GM12878 (cell line): Measurements from ENCODE around the gene OMD. TPM values are rescaled to one million over a fixed set of nuclear protein-coding genes. Genes with fewer than 3 reads are reported as not detected.

Experiments
- ATAC-seq: fragments of 200-7000 bp; cut with Tn5 transposase; 3 replicates; pipeline ENCODE4 v1.9.1; 2020; ENCODE audit warnings: mild to moderate bottlenecking, moderate library complexity
- BruUV-seq: library from RNA; stranded (reverse); fragments of 400-500 nt; replicated peaks from 2 replicates; lab custom pipeline; 2021; lab: Mats Ljungman, UMichigan
- CTCF ChIA-PET: fragments of 300-600 bp; sonication (Branson Sonifier 250); formaldehyde crosslinking; extraction: SDS; loops from one replicate; lab custom pipeline; 2021; ENCODE audit warnings: inconsistent platforms; lab: Yijun Ruan, JAX
- POLR2A ChIA-PET: fragments of 350-600 bp; formaldehyde crosslinking; extraction: SDS; loops from one replicate; lab custom pipeline; 2021; ENCODE audit warnings: inconsistent platforms; lab: Charles Lee
- RAD21 ChIA-PET: fragments of 300-600 bp; sonication (Branson Sonifier 250); formaldehyde crosslinking; loops from one replicate; lab custom pipeline; 2023; ENCODE audit warnings: antibody characterized with exemption; ENCODE audit not compliant: unreplicated experiment; lab: Charles Lee
- SMC1A ChIA-PET: fragments of 300-600 bp; sonication (Branson Sonifier 250); formaldehyde crosslinking; loops from one replicate; lab custom pipeline; 2023; ENCODE audit not compliant: unreplicated experiment, uncharacterized antibody; lab: Charles Lee
- DNase-seq: peaks from one replicate; pipeline ENCODE4 v3.0.0-alpha.2; 2011; ENCODE audit warnings: low read depth, low spot score
- FAIRE-seq: peaks from 3 replicates; lab custom pipeline; 2011; peaks lifted over from hg19 to GRCh38; lab: Jason Lieb, UNC
- H2AFZ ChIP-seq: 2 replicates; pipeline ENCODE4 v1.6.0; 2011; ENCODE audit warnings: low read depth, low read length, control low read depth; ENCODE audit not compliant: control insufficient read depth
- H3K27ac ChIP-seq: 2 replicates; pipeline ENCODE4 v1.5.1; 2011; ENCODE audit warnings: control low read depth; ENCODE audit not compliant: control insufficient read depth, insufficient read depth
- H3K27me3 ChIP-seq, 2 experiments: replicated peaks in 1 of 2; 2 replicates each; pipeline versions ENCODE4 v1.6.0 to v1.6.1; 2011; ENCODE audit warnings: low read length in 1 of 2; ENCODE audit not compliant: control insufficient read depth in 2 of 2, insufficient read depth in 2 of 2
- H3K36me3 ChIP-seq, 2 experiments: 2 replicates each; pipeline ENCODE4 v1.5.1; 2011; ENCODE audit warnings: low read length in 1 of 2; ENCODE audit not compliant: control insufficient read depth in 2 of 2, insufficient read depth in 2 of 2
- H3K4me1 ChIP-seq: 2 replicates; pipeline ENCODE4 v1.6.1; 2011; ENCODE audit warnings: mild to moderate bottlenecking, low read length, moderate library complexity, mixed read lengths; ENCODE audit not compliant: control insufficient read depth, insufficient read depth
- H3K4me2 ChIP-seq: 2 replicates; pipeline ENCODE4 v1.6.0; 2011; ENCODE audit warnings: control low read depth; ENCODE audit not compliant: control insufficient read depth, insufficient read depth
- H3K4me3 ChIP-seq: fragments of 200-600 bp; sonication (generic); 2 replicates; pipeline ENCODE4 v1.5.1; 2016
- H3K79me2 ChIP-seq: 2 replicates; pipeline ENCODE4 v1.6.0; 2011; ENCODE audit warnings: low read length; ENCODE audit not compliant: control insufficient read depth, insufficient read depth
- H3K9ac ChIP-seq: 2 replicates; pipeline ENCODE4 v1.8.0; 2011; ENCODE audit warnings: low read length, control low read depth, mixed read lengths; ENCODE audit not compliant: control insufficient read depth, insufficient read depth
- H3K9me3 ChIP-seq: replicated peaks from 3 replicates; pipeline ENCODE4 v1.5.1; 2011; ENCODE audit warnings: mild to moderate bottlenecking, low read length; ENCODE audit not compliant: control insufficient read depth, insufficient read depth
- H4K20me1 ChIP-seq: 2 replicates; pipeline ENCODE4 v1.6.0; 2011; ENCODE audit not compliant: control insufficient read depth, insufficient read depth
- CBX3 ChIP-seq: fragments of 200-600 bp; sonication (generic); IDR thresholded peaks from 2 replicates; pipeline ENCODE4 v1.6.1; 2016; ENCODE audit warnings: low read depth, borderline replicate concordance
- FOXK2 ChIP-seq: fragments of 450-650 bp; IDR thresholded peaks from 2 replicates; pipeline ENCODE4 v1.6.1; 2017; ENCODE audit warnings: mild to moderate bottlenecking, moderate library complexity
- IRF4 ChIP-seq: IDR thresholded peaks from 2 replicates; pipeline ENCODE4 v1.6.1; 2011; ENCODE audit warnings: low read depth, low read length
- JUND ChIP-seq: IDR thresholded peaks from 2 replicates; pipeline ENCODE4 v1.6.1; 2012; ENCODE audit warnings: low read depth, mild to moderate bottlenecking, low read length, improper control_type of control experiment, moderate library complexity
- MTA2 ChIP-seq: fragments of 450-650 bp; IDR thresholded peaks from 2 replicates; pipeline ENCODE4 v1.6.1; 2016; ENCODE audit warnings: low read depth, mild to moderate bottlenecking, moderate library complexity
- PAX5 ChIP-seq: IDR thresholded peaks from 2 replicates; pipeline ENCODE4 v1.6.1; 2011; ENCODE audit warnings: low read depth, low read length, borderline replicate concordance
- SREBF1 ChIP-seq: IDR thresholded peaks from 2 replicates; pipeline ENCODE4 v1.6.1; 2012; ENCODE audit warnings: mild to moderate bottlenecking, low read length
- SUZ12 ChIP-seq: fragments of 200-600 bp; sonication (generic); IDR thresholded peaks from one replicate; pipeline ENCODE4 v1.6.1; 2018; ENCODE audit warnings: antibody characterized with exemption, mild to moderate bottlenecking; ENCODE audit not compliant: unreplicated experiment
- TCF12 ChIP-seq: IDR thresholded peaks from 2 replicates; pipeline ENCODE4 v1.6.1; 2011; ENCODE audit warnings: low read depth, mild to moderate bottlenecking, low read length
- ZNF274 ChIP-seq: IDR thresholded peaks from one replicate; pipeline ENCODE4 v1.8.0; 2011; ENCODE audit not compliant: insufficient read length, insufficient read depth
- WGBS: methylation state at CpG from one replicate; pipeline ENCODE4 v1.1.6; 2016; ENCODE audit warnings: low lambda C conversion rate; ENCODE audit not compliant: insufficient replicate concordance, insufficient coverage; ENCODE audit errors: missing lambda C conversion rate; 5-methylcytosine and 5-hydroxymethylcytosine counted together
- in situ Hi-C: fragments of 300-500 bp; cut with MboI; formaldehyde crosslinking; loops from 9 replicates; pipeline ENCODE4 v1.14.3; 2018; ENCODE audit warnings: mixed read lengths
- intact Hi-C: fragments of 100-400 bp; cut with micrococcal nuclease; formaldehyde crosslinking; loops from one replicate; pipeline ENCODE4 v1.14.2; 2022; ENCODE audit not compliant: unreplicated experiment
- polyA plus RNA-seq, 11 experiments: library from polyadenylated mRNA; depleted of rRNA in 4 of 11; unstranded in 6 of 11; stranded (reverse) in 5 of 11; fragments of >200 nt; fragmentation: Nextera tagmentation in 4 of 11; fragmentation: Illumina TruSeq in 1 of 11; extraction: Ambion mirVana in 4 of 11; extraction: Trizol in 1 of 11; gene quantifications; 1 replicate in 1 of 11; 2 replicates in 10 of 11; pipeline versions ENCODE4 v1.2.1 to v1.2.3, GENCODE V29; 2011 to 2016; ENCODE audit warnings: inconsistent platforms in 2 of 11, missing spikeins in 2 of 11, low read depth in 1 of 11
- total RNA-seq, 4 experiments: library from RNA; depleted of rRNA in 3 of 4; stranded (reverse); fragments of >200 nt in 3 of 4; fragmentation: Illumina TruSeq in 1 of 4; extraction: Trizol in 1 of 4; gene quantifications; 2 replicates each; pipeline versions ENCODE4 v1.2.1 to v1.2.3, GENCODE V29; 2013 to 2021
- TF ChIP-seq, protein P1 (sequence below): IDR thresholded peaks from 2 replicates; pipeline ENCODE4 v1.6.1; 2011; ENCODE audit warnings: low read depth, mild to moderate bottlenecking, low read length, moderate library complexity, borderline replicate concordance; ENCODE audit errors: extremely low read depth

The OMD gene
- total and polyA plus RNA-seq, 10 of the 15 experiments (the other 5 are each of a cell fraction or from before 2014, with no cell fraction given), result 0.08 to 0.70 (median 0.57) TPM; not detected in 7

DNA sequence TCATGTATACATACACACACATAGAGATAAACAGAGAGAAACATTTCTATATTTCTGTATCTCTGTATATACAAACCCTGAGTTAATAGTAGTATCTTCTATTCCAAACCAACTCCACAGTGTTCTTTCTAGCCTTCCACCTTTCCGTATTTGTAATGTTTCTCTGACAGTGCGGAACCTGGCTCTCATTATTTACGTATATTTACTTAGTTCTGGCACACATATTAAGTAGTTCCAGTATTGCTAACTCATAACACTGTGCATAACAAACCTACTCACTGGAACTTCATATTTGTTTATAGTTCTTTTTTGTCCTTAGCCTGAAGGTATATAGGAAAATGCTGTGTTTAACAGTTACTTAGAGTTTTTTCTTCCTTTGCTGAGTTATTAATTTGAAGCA is 26.4 kb downstream of the OMD start (continued):
- no peak for TF ChIP-seq PAX5
- TF ChIP-seq FOXK2, result no peak
- TF ChIP-seq SREBF1, result no peak
- TF ChIP-seq, protein P1, sequence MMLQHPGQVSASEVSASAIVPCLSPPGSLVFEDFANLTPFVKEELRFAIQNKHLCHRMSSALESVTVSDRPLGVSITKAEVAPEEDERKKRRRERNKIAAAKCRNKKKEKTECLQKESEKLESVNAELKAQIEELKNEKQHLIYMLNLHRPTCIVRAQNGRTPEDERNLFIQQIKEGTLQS, result no peak
- TF ChIP-seq CBX3, result no peak
- TF ChIP-seq IRF4, result no peak
- TF ChIP-seq TCF12, result no peak
- no peak for TF ChIP-seq JUND

DNA sequence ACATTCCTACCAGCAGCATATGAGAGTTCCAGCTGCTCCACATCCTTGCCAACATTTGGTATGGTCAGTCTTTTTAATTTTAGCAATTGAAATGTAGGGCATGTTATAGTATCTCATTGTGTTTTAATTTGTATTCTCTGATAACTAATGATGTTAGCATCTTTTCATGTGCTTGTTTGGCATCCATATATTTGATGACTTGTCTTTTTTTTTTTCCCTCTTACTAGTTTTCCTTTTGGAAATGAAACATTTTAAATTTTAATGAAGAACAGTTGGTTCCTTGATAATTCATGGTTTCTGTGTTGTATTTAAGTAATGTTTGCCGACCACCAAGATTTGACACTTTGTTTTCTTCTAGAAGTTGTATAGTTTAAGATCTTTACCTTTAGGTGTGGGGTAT is 28.7 kb downstream of the OMD start:
- POLR2A ChIA-PET, result no interaction called here
- SMC1A ChIA-PET, result no interaction called here
- Histone ChIP-seq H2AFZ (no peak overlapping the region), H3K27me3 (no peaks in the 10 kb centered on the region), H3K79me2 (no peaks in the 10 kb centered on the region), H3K4me1 (no peaks in the 10 kb centered on the region)
- TF ChIP-seq SUZ12, result no peak
- no peak for TF ChIP-seq MTA2
- TF ChIP-seq ZNF274, result no peak
- TF ChIP-seq, all 136 proteins: peak for 0
- FAIRE-seq, result no peak
- WGBS, result 100% methylated on average over 1 of the region's 1 CpG
- ATAC-seq, result no peak
- no TSS peak for BruUV-seq
- Histone ChIP-seq H4K20me1 (no peaks in the 10 kb centered on the region), H3K9me3 (no peaks in the 10 kb centered on the region), H3K36me3 (no peaks in the 10 kb centered on the region), H3K9ac (no peak overlapping the region), H3K4me3 (no peak overlapping the region), H3K4me2 (no peak overlapping the region), H3K27ac (no peak overlapping the region)
- RAD21 ChIA-PET, result no interaction called here
- CTCF ChIA-PET, result no interaction called here
- intact Hi-C loops (no loop called here), in situ Hi-C loops (no loop called here)
- no peak for DNase-seq
